HG03135 (cell line): ENCODE measurements around the gene HNF1B.
A peak's percentile ranks its signal among the peaks of the same experiment; 100 is the strongest.

ENCODE experiments used
- ATAC-seq: cut with Tn5 transposase; IDR thresholded peaks from one replicate; pipeline ENCODE4 v1.9.1; 2021; ENCODE audit warnings: mild to moderate bottlenecking, moderate library complexity; ENCODE audit not compliant: unreplicated experiment

Gene HNF1B

DNA sequence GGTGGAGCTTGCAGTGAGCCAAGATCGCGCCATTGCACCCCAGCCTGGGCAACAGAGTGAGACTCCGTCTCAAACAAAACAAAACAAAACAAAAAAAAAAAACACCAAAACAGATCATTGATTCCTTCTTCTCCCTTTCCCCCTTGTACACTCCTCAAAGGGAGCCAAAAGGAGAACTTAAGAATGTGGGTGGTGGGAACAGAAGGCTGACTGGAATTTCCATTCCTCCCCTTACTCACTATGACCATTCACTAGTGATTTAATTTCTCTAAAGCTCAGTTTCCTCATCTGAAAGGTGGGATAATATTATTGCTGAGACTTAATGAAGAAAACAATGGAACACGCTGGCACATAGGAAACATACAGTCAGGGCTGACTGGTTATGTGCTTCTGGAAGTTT lies 17.1 kb upstream of the HNF1B start:
- no peak for ATAC-seq

DNA sequence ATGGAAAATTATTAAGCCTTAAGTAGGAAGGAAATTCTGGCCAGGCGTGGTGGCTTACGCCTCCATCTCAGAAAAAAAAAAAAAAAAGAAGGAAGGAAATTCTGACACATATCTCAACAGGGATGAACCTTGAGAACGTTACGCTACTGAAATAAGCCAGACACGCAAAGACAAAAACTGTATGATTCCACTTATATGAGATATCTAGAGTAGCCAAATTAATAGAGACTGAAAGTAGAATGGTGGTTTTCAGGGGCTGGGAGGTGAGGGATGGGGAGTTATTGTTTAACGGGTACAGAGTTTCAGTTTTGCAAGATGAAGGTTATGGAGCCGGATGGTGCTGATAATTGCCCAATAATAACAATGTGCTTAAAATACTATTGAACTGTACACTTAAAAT lies 16.2 kb upstream of the HNF1B start:
- no peak for ATAC-seq

DNA sequence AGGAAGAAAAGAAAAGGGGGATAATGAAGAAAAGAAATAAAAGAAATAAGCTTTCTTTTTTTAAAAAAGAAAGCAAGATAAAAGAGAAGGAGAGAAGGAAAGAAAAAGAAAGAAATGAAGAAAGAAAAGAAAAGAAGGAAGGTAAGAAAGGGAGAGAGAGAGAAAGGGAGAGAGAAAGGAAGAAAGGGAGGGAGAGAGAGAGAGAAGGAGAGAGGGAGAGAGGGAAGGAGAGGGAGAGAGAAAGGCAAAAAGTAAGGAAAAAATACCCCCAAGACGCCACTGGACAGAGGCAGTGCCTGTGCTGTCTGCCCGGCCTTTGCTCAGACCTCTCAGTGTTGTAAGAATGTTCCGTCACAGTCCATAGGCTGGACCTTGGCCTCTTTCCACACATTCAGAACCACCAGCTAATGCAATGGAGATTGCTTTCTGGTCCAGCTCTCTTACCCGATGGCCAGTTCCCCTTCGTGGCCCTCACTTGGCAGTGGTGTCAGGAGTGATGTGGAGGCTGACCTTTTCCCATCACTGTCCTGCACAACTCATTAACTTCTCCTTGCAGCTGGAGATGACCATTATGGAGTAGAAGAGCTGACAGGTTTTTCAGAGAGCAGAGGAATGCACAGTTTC lies 14.3 kb upstream of the HNF1B start:
- ATAC-seq, result no peak

DNA sequence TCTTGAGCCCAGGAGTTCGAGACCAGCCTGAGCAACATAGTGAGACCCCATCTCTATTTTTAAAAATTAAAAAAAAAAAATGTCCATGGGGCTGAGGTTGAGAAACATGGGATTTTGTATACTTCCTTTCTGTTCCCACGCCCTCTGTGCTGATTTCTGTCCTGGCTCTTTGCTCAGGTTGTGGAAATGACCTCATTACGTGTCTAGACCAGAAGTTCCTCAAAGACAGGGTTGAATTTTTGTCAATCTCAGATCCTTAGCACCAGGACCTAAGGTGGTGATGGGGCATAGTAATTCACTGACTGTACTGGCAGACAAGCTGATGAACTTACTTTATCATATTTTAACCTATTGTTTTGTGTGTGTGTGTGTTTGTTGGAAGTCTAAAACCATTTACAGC lies 11.2 kb upstream of the HNF1B start:
- no peak for ATAC-seq

DNA sequence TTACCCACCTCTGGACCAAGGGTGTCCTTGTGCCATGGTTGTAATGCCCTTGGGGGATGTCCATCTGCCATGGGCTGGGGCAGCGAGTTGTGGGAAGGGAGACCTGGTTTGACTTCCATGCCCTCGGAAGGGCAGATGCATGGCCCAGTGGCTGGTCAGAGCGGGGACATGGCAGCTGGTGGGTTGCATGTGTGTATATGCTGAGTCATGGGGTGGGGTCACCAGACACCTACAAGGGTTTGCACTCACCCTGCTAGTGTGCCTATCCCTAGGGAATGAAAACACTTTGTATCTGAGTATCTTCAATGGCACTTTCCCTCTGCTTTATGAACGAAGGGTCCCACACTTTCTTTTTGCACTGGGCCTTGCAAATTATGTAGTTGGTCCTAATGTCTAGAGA lies 10.6 kb upstream of the HNF1B start:
- ATAC-seq, result no peak

DNA sequence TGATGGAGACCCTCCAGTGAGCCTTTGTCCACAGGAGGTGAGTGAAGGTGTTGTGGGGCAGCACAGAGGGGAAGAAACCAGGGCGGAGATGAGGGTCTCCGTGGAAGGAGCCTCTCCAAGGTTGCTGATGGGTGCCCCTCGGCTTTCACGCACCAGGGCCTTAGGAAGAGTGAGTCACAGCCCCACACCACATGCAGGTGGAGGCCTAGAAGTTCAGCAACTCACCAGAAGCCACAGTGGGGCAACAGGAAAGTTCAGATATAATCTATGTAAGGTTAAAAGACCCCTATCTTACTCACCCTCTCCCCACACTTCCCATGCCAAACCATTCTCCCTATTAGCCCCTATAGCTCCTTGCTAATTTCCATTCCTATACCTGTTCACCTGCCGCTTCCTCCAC lies 9.5 kb upstream of the HNF1B start:
- no peak for ATAC-seq

DNA sequence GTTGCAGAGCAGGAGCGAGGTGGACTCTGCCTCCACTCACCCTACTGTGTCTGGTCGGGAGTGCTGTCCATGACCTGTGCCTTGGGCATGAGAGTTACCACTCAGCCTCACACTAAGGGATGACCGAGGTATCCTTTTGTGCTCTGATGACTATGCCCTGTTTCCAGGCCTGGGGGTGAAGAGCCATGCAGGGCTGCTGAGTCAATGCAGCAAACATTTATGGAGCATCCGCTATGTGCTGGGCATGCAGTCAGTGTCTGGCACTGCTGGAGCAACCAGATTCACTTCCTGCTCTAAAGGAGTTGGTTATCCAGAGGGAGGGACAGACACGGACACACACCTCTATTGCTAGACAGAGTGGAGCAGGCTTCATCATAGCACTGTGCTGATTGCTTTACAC lies 7.6 kb upstream of the HNF1B start:
- no peak for ATAC-seq

DNA sequence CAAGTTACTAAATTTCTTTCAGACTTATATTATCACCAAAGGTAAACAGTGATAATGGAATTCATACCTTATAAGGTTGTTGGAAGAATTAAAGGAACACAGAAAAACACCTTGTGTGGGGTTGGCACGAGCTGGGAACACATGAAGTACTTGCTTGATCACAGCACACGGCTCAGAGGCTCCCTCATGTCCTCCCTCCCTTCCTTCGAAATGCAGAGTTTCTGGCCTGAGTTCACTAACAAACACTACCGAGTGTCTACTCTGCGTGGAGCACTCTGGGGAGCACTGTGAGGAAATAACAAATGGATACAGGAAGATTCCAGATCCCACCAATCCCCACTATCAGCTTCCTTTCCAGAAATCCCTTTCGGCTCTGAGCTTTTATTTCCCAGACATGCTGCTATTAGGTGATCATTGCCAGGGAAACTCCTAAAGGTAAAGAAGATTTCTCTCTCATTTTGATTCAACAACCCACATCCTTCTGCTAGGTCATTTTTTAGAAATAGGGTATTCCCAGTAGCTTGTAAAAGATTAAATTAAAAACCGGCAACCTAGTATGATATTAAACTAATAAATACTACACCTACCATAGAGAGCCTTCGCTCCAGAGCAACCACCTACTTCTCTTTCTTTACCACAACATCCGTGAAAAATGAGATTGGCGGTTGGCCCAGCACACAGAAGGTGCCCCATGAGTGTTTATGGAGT lies 6.1 kb upstream of the HNF1B start:
- ATAC-seq, result peak; percentile 51

DNA sequence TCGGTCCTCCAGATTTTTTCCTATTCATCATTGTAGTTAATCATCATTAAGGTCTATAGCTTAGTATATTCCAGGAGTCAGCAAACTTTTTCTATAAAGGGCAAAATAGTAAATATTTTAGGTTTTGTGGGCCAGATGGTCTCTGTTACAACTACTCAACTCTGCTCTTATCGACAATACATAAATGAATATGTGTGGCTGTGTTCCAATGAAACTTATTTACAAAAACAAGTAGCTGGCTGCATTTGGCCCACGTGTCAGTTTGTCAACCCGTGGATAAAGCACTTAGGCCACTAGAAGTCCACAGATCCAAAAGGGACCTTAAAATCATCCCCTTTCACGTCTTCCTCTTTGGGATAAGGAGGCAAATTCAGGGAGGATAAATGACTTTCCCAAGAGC lies 5.4 kb upstream of the HNF1B start:
- ATAC-seq, result no peak

DNA sequence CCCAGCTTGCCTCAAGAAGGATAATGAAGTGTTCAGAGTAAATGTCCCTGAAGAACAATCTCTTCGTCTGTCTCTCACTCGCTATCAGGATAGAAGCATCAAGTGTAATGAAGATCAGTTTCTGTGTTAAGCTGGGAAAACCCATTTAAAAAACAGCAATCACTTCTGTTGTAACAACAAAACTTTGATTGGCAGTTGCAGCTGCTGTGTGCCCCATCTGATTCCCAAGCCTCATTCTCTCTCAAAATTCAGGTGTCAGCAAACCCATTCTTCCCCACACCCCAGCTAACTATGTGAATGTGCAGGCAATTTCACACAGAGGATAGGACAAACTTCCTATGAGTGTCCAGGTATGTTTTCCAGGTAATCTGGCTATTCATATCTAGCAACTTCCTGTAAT lies 2.4 kb upstream of the HNF1B start:
- ATAC-seq, result no peak

DNA sequence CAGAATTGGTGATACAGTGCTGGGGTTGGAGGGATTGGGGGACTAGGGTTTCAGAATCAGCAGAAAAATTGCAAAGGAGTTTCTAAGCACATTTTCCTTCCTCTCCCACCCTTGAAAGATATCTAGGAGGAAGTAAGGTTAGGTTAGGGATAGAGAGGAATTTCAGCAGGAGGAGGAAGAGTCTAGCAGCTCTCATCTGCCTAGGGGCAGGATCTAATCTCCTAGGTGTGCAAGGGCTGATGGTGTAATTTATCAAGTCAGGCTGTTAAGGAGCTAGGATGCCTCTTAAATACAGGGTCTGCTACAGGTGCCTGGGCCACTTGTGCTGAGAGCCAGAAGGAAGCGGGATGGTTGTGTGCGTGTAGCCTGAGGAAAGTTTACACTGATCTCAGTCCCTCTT lies 1.8 kb upstream of the HNF1B start:
- ATAC-seq, result no peak

DNA sequence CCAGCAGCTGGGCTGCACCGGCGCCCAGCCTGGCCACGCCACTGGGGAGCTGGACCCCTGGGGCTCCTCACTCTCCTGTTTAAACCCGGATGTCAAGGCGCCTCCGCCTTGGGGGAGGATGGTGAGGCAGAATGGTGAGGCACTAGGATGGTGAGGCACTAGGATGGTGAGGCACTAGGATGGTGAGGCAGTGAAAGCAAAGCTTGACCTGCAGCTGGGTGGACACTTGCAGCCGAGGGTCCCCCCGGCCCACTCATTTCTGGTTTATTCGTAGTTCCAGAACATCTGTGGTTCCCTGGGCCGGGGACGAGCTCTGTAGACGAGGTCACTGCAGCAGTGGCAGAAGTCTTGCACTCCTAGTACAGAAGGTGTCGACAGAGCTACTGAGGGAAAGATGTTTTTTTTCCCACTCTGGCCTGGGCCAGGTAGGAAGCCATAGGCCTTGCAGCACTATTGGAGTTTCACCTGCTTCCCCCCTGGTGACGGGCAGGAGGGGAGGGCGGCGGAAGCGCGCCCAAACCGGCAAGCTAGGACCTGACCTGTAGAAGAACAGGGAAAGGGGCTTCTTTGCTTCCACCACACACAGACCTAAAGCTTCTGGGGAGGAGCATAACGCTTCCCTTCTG lies 1.1 kb upstream of the HNF1B start:
- no peak for ATAC-seq

DNA sequence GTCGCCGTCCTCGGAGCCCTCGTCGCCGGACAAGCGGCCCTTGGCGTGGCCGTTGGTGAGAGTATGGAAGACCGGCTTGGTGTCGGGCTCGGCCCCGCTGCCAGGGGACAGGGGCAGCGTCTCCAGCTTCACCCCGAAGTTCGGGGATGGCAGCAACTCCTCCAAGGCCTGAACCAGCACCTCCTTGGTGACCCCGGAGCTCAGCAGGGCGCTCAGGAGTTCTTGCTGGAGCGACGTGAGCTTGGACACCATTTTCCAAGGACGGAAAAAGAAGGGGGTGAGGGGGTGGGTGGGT lies 279 bp downstream of the HNF1B start:
- ATAC-seq, result no peak

DNA sequence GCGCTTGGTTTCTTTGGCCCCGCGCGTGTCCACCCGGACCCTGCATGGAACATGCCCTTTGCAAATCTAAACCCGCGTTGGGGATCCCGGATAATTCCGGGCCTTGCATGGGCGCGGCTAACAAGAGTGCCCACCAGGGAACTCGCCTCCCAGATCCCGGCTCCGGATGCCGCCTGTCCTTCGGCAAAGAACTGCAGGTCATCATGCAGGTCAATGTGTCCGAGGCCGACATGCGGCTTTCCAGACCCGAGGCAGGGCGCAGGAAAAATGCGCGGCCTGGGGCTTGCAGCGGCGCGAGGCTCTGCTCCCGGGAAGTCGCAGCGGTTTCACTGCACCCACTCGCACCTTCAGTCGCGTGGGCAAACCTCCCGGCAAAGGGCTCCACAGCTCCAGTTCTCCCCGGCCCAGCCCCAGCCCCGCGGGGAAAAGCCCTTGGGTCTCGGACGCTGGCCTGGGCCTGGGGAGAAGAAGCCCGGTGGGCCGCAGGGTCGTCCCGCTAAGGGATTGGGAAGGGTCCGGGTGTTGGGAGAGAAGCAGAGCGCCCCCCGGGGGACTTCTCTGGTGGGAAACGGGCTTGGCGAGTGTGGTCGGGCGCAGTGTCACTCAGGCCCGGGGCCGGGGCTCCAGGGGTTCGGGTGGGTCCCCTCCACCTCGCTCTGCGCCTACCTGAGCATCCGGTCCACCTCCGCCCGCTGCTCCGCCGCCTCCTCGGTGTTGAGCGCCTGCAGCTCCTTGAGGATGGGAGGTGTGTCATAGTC lies 805 bp downstream of the HNF1B start:
- ATAC-seq, result no peak

DNA sequence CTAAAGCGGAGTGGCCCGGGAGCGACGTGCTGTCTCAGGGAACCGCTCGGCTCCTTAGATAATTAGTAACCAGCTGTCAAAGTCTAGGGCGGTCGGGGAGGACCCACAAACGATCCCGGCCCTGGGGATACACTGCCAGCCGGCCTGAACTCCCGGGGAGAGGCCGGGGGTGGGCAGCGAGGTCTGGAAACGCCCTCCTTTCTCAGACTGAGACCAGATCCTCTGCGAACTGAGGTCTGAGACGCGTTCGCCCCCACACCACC lies 1.3 kb downstream of the HNF1B start:
- ATAC-seq, result no peak

DNA sequence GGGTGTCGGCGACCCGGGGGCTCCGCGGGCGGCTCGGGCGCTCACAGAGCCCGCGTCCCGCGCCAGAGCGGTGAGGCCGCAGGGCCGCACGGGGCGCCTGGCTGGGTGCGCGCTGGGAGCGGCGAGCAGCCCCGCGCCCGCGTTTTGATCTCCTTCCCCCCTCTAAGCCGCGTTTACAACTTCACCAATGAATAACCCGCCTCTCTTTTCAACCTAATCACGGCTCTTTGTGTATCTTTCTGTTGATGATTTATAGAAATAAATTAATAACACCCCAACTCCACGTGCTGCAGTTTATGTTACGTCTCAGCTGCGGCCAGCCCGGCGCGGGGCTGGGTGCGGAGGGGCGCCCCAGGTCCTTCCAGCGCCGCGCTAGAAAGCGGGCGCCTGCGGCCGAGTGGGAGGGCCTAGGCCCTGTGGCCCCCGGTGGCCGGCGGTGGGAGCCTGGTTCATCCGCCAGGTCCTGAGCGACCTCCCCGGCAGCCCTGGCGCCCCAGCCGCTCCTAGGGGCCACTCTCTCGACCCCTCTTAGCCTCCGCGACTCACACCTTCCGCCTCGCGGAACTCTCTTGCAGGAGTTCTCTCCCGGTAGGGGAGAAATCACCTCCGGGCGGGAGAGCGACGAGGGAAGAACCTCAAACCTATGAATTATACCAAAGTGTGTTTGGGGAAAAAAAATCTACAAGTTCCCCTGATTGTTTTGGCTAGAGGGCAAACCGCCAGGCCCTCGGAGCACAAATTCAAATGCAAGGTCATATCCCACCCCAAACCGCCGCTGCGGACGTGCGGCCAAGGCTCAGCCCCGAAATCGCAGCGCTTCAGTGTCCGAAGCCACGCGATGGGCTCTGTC lies 1.9 kb downstream of the HNF1B start:
- no peak for ATAC-seq

DNA sequence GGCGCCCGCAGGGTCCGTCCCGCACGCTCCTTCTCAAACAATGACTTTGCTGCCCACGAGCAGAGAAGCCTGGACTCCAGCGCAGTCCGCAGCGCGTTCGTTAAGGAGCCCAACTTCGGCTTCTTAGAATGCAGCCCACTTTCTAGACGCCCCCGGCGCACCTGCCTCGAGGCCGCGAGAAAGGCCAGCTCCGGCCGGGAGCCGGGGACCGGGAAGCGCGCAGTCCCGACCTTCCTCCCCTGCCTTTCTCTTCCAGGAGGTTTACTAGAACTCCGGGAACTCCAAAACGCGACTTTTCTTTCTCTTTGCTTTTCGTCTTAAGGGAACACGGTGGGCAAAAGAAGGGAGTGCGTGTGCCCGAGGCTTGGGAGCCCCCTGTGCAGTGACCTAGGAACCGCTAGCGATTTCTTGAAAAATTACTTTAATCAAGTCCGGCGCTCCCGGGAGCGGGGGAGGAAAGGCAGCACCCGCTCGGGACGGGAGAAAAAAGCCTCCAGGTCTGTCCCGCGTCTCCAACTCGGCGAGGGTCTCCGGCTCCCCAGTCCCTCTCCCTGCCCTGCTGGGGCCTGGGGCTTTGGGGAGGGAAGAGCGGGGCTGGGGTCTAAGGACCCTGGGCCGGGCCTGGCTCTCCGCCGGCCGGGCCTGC lies 2.6 kb downstream of the HNF1B start:
- ATAC-seq, result no peak

DNA sequence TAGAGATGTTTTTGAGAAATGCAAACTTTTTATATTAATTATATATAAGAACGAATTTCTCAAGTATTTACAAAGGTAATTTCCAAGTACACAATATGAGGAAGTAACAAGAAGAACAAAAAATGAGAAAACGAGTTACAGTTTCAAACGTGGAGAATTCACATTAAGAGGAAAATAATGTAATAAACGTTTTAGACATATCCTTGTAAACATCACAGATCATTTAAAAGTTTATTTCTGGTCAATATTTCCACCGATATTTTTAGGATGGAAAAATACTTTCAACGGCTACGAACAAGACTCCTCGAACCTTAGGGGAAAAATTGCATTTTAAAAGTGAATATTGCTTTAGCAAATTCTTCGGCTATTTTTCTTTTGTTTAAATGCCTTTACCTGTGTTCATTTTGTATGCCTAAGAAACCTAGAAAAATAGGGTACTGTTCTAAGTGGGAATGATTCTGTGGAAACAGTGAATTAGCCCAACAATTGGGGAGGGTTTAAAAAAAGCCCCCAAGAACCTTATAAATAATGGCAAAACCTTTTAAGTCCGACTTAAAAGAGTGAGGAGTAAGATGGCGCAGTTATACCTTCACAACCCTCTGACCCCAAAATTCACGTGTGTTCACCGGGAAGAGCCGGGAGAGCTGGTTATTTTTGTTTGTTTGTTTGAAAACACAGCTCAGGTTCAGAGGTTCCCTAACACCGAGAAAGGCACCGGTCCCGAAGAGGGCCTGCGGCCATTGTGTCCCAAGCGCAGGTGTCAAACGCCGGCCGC lies 3.3 kb downstream of the HNF1B start:
- no peak for ATAC-seq

DNA sequence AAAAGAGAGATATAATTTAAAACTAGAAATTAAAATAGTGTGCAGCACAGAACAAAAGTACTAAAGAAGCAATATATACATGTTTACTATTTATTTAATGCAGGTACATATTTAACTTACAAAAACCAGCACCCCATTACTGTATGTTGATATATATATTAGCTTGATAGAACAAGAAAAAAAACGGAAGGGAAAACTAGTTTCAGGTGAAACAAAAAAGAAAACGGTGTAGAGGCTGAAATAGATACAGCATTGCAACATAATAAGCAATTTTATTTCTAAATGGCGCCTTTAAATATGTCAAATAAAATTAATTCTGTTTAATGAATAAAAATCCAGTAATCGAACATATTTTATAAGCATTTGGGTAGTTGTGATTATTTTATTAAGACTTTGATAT lies 3.9 kb downstream of the HNF1B start:
- ATAC-seq, result no peak

DNA sequence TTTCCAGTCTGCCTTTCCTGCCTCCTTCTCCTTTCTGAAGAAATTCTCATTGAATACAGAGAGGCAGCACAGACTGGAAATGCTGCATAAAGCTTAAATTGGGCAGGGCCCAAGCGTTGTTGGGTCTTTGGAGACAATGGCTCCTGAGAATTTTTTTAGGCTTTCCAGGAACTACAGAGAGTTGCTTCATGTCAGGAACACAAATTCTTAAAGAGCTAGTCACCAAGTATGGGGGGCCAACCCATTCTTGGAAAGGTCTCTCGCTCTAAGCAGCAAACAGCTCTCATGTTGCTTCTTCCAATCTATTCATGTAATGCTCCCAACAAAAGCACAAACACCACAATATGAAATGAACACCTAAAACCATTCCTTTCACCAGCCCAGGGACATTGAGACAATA lies 6.9 kb downstream of the HNF1B start:
- no peak for ATAC-seq
